GM19324 (cell line): ENCODE measurements around the gene RASGRP4.
"Not testable (repeated sequence)": the region's sequence is repeated elsewhere in the genome, so short reads cannot be mapped to it uniquely, and the experiment has no call there.

Experiments used
- ATAC-seq: cut with Tn5 transposase; IDR thresholded peaks from one replicate; pipeline ENCODE4 v1.9.1; 2021; ENCODE audit warnings: mild to moderate bottlenecking, moderate library complexity; ENCODE audit not compliant: unreplicated experiment, low FRiP score

RASGRP4 gene

GRCh38 chr19:38375098-38375493, 50.9 kb downstream of the RASGRP4 start:
- no peak for ATAC-seq

GRCh38 chr19:38374332-38375097, 51.5 kb downstream of the RASGRP4 start, which contains the start of gene PSMD8:
TSS of gene PSMD8 (plus strand) at chr19:38374571. CDS start at chr19:38374602, 31 bp downstream.
- peak; percentile 98 for ATAC-seq

- ATAC-seq: no peak
Observed at GRCh38 chr19:38373907-38374331, 52.1 kb downstream of the RASGRP4 start.

- ATAC-seq: no peak
Observed at GRCh38 chr19:38371081-38371480, 54.9 kb downstream of the RASGRP4 start.

- ATAC-seq: no peak
Observed at GRCh38 chr19:38370299-38370698, 55.7 kb downstream of the RASGRP4 start.

GRCh38 chr19:38369584-38369983, 56.4 kb downstream of the RASGRP4 start:
- ATAC-seq: no peak

- ATAC-seq: no peak
Observed at GRCh38 chr19:38367041-38367440, 59.0 kb downstream of the RASGRP4 start.

GRCh38 chr19:38362946-38363688, 62.9 kb downstream of the RASGRP4 start:
- not testable (repeated sequence) for ATAC-seq

GRCh38 chr19:38362076-38362945, 63.7 kb downstream of the RASGRP4 start:
- no peak for ATAC-seq

GRCh38 chr19:38361633-38362075, 64.4 kb downstream of the RASGRP4 start:
- no peak for ATAC-seq

GRCh38 chr19:38360839-38361631, 65.0 kb downstream of the RASGRP4 start:
- no peak for ATAC-seq

- no peak for ATAC-seq
Observed at GRCh38 chr19:38360351-38360750, 65.7 kb downstream of the RASGRP4 start.

- ATAC-seq: no peak
Observed at GRCh38 chr19:38359242-38360021, 66.6 kb downstream of the RASGRP4 start.
